GM23248 (cell line): ENCODE results near the gene BEX4. TPM values are rescaled to one million over a fixed set of nuclear protein-coding genes. Genes with fewer than 3 reads are reported as not detected.
"Not testable (repeated sequence)": the region's sequence is repeated elsewhere in the genome, so short reads cannot be mapped to it uniquely, and the experiment has no call there.

Experiments
- DNase-seq: peaks from one replicate; pipeline ENCODE4 v3.0.0-alpha.2; 2015
- H2AFZ ChIP-seq: fragments of 200-600 bp; sonication (generic); 2 replicates; pipeline ENCODE4 v1.6.1; 2016; ENCODE audit warnings: antibody characterized with exemption
- H3F3A ChIP-seq: fragments of 200-600 bp; sonication (generic); 2 replicates; pipeline ENCODE4 v1.6.1; 2016; ENCODE audit warnings: mild to moderate bottlenecking, antibody characterized with exemption, mixed run types; ENCODE audit not compliant: insufficient read depth
- H3K27ac ChIP-seq: fragments of 200-600 bp; sonication (generic); 2 replicates; pipeline ENCODE4 v1.5.1; 2016; ENCODE audit warnings: mild to moderate bottlenecking
- H3K27me3 ChIP-seq: fragments of 200-600 bp; sonication (generic); replicated peaks from 2 replicates; pipeline ENCODE4 v1.6.1; 2016; ENCODE audit warnings: mild to moderate bottlenecking; ENCODE audit not compliant: insufficient read depth
- H3K36me3 ChIP-seq: fragments of 200-600 bp; sonication (generic); 2 replicates; pipeline ENCODE4 v1.6.1; 2016; ENCODE audit warnings: low read depth, mild to moderate bottlenecking
- H3K4me1 ChIP-seq: fragments of 200-600 bp; sonication (generic); 2 replicates; pipeline ENCODE4 v1.6.1; 2016; ENCODE audit warnings: mild to moderate bottlenecking; ENCODE audit not compliant: insufficient read depth
- H3K4me2 ChIP-seq: fragments of 200-600 bp; sonication (generic); one replicate; pipeline ENCODE4 v1.6.1; 2016; ENCODE audit warnings: mild to moderate bottlenecking; ENCODE audit not compliant: unreplicated experiment
- H3K4me3 ChIP-seq: fragments of 200-600 bp; sonication (generic); 2 replicates; pipeline ENCODE4 v1.5.1; 2016; ENCODE audit warnings: mild to moderate bottlenecking
- H3K79me2 ChIP-seq: fragments of 200-600 bp; sonication (generic); 2 replicates; pipeline ENCODE4 v1.6.1; 2016; ENCODE audit warnings: mild to moderate bottlenecking; ENCODE audit not compliant: insufficient read depth
- H3K9ac ChIP-seq: fragments of 200-600 bp; sonication (generic); 2 replicates; pipeline ENCODE4 v1.6.1; 2016; ENCODE audit warnings: mild to moderate bottlenecking
- H3K9me2 ChIP-seq: fragments of 200-600 bp; sonication (generic); 2 replicates; pipeline ENCODE4 v1.6.1; 2016; ENCODE audit warnings: mixed run types, mild to moderate bottlenecking, moderate library complexity; ENCODE audit not compliant: insufficient read depth
- H3K9me3 ChIP-seq: fragments of 200-600 bp; sonication (generic); one replicate; pipeline ENCODE4 v1.6.1; 2017; ENCODE audit warnings: low read depth
- H4K20me1 ChIP-seq: fragments of 200-600 bp; sonication (generic); 2 replicates; pipeline ENCODE4 v1.6.0; 2016; ENCODE audit not compliant: insufficient read depth
- EZH2 ChIP-seq: fragments of 200-600 bp; sonication (generic); IDR thresholded peaks from 2 replicates; pipeline ENCODE4 v1.6.1; 2018; ENCODE audit warnings: antibody characterized with exemption, mild to moderate bottlenecking; ENCODE audit not compliant: insufficient read depth, poor library complexity, severe bottlenecking
- EZH2phosphoT487 ChIP-seq: fragments of 200-600 bp; sonication (generic); IDR thresholded peaks from 2 replicates; pipeline ENCODE4 v1.6.1; 2018; ENCODE audit warnings: antibody characterized with exemption, moderate library complexity, mild to moderate bottlenecking, low read depth; ENCODE audit not compliant: insufficient read depth
- whole genome bisulfite sequencing, 2 experiments: methylation state at CpG; one replicate each; pipeline ENCODE4 v1.1.6; 2015 to 2017; ENCODE audit warnings: low lambda C conversion rate in 2 of 2, low coverage in 1 of 2; ENCODE audit errors: missing lambda C conversion rate in 2 of 2; 5-methylcytosine and 5-hydroxymethylcytosine counted together
- in situ Hi-C: fragments of 300-500 bp; cut with MboI; formaldehyde crosslinking; loops from 2 replicates; pipeline ENCODE4 v1.15.0; 2020
- polyA plus RNA-seq: library from polyadenylated mRNA; unstranded; fragments of >200 nt; fragmentation: Nextera tagmentation; extraction: Ambion mirVana; gene quantifications from 2 replicates; pipeline ENCODE4 v1.2.1, GENCODE V29; 2016
- total RNA-seq: library from RNA; depleted of rRNA; stranded (reverse); fragments of >200 nt; shearing (Covaris generic); gene quantifications from 2 replicates; pipeline ENCODE4 v1.2.3, GENCODE V29; 2014

BEX4 gene
- total and polyA plus RNA-seq, 2 experiments from 2014 or later, result 0.54 to 2.4 TPM

DNA sequence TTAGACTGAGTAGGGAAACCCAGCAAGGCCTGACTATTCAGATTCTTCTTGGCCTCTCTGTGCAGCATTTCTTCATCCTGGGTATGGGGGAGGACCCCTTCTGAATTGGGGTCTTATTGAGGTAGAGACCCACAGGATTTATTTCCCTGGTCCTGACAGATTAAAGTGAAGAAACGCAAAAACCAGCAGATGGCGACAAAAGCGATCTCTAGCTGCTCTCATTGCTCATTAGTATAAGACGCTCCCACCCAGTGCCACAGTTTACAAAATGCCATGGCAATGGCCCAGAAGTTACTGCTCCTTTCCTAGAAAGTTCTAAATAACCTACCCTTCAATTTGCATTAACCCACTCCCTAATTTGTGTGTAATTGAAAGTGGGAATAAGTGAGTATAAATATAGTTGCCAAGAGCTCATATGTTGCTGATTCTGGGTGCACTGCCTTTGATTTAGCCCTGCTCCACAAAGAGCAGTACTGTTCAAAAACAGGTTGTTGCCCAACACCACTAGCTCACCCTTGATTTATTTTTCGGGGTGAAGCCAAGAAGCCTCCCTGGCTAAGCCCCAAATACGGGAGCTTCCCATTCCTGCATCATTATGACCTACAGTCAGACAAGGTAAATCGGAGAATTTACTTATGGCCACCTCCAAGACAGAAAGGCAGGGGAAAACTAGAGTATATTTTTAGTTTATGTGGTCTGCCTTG is 3.7 kb upstream of the BEX4 start:
- in situ Hi-C loops, result loop anchor here (25.0 kb wide), 1 partner anchor 251 kb away; no protein-coding TSS in a partner anchor

DNA sequence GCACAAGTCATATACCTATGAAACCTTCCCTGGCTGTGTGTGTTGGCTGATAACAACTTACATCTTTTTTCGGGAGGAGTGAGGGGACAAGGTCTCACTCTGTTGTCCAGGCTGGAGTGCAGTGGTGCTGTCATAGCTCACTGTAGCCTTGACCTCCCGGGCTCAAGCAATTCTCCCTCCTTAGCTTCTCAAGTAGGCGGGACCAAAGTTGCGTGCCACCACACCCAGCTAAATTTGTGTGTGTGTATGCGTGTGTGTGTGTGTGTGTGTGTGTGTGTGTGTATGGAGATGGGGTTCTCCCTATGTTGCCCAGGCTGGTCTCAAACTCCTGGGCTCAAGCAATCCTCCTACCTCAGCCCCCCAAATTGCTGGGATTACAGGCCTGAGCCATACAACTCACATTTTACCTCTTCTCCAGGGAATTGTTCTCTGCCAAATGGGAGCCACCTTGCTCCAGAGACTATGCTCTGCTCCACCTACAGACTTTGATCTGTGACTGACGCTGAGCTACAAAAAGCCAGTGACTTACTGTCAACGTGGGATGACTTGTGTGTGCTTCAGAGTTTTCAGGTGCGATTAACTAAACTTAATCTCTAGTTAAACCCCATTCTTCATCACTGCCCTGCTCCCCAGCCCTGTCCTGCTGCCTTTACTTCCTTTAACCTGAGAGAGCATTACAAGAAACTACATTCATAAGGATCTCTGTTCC is 2.0 kb upstream of the BEX4 start:
- in situ Hi-C loops, result loop anchor here (25.0 kb wide), 1 partner anchor 249 kb away; no protein-coding TSS in a partner anchor
- H3K79me2 ChIP-seq, result no peaks in the 10 kb centered on the region

More for the DNA sequence above, 3.7 kb upstream of the BEX4 start:
- Histone ChIP-seq H3K79me2 (no peaks in the 10 kb centered on the region), H3K4me3 (no peak overlapping the region), H3K9me2 (no peaks in the 10 kb centered on the region), H3K9me3 (no peaks in the 10 kb centered on the region), H4K20me1 (no peaks in the 10 kb centered on the region), H3K4me1 (no peaks in the 10 kb centered on the region), H3K36me3 (no peaks in the 10 kb centered on the region), H3K27ac (no peak overlapping the region), H2AFZ (no peak overlapping the region), H3K27me3 (no peaks in the 10 kb centered on the region), H3F3A (no peaks in the 10 kb centered on the region), H3K9ac (no peak overlapping the region), H3K4me2 (no peak overlapping the region)
- TF ChIP-seq EZH2, result no peak
- DNase-seq, result peak; percentile 58
- WGBS, 2 experiments, result 16 to 17% methylated on average over 7 of the region's 7 CpGs

DNA sequence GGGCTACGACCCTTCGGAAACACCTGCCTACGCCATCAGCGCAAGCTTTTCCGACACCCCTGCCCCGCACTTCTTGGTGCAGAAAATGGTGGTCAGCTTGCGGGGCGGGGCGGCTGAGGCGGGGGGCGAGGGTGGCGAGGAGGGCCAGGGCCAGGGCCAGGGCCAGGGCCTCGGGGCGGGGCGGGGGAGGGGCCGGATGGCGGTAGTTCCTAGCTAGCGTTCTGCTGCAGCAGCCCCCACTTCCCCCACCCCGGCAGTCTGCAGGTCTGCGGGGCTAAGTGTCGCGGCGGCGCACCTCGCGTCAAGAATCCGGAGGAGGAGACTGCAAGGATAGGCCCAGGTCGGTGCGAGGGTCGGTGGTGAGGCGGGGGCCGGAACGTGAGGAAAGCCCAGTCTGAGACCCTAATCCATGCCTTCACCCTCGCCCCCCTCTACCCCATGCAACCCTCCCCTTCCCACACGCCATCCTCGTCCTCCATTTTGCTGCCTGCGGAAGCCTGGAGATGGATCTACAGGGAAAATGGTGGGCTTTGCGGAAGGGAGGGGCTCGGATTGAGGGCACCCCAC is 600 bp downstream of the BEX4 start:
- H3K36me3 ChIP-seq, result no peaks in the 10 kb centered on the region
- no peaks in the 10 kb centered on the region for H3F3A ChIP-seq
- no peaks in the 10 kb centered on the region for H3K9me2 ChIP-seq
- no peaks in the 10 kb centered on the region for H3K79me2 ChIP-seq
- in situ Hi-C loops, result loop anchor here (25.0 kb wide), 1 partner anchor 247 kb away; no protein-coding TSS in a partner anchor
- no peaks in the 10 kb centered on the region for H3K9me3 ChIP-seq
- no peak overlapping the region for H3K4me2 ChIP-seq
- no peak for TF ChIP-seq EZH2phosphoT487
- TF ChIP-seq EZH2, result no peak
- H3K27ac ChIP-seq, result no peak overlapping the region
- 37 to 100% methylated on average over 1 to 21 of the region's 39 CpGs for WGBS, 2 experiments
- no peaks in the 10 kb centered on the region for H3K4me1 ChIP-seq
- peak overlapping the region; percentile 76 for H2AFZ ChIP-seq
- no peaks in the 10 kb centered on the region for H4K20me1 ChIP-seq
- H3K9ac ChIP-seq, result peak overlapping the region; percentile 47
- peak overlapping the region; percentile 65 for H3K4me3 ChIP-seq
- no peak for DNase-seq
- H3K27me3 ChIP-seq, result no peaks in the 10 kb centered on the region

More for the DNA sequence above, 2.0 kb upstream of the BEX4 start:
- no peak overlapping the region for H3K4me3 ChIP-seq
- TF ChIP-seq EZH2phosphoT487 (no peak), EZH2 (no peak)
- H2AFZ ChIP-seq, result no peak overlapping the region
- no peak overlapping the region for H3K9ac ChIP-seq
- no peaks in the 10 kb centered on the region for H3K9me3 ChIP-seq
- H3K9me2 ChIP-seq, result no peaks in the 10 kb centered on the region
- no peaks in the 10 kb centered on the region for H3K36me3 ChIP-seq
- H3F3A ChIP-seq, result no peaks in the 10 kb centered on the region
- H3K27ac ChIP-seq, result no peak overlapping the region
- H3K27me3 ChIP-seq, result no peaks in the 10 kb centered on the region
- H3K4me1 ChIP-seq, result no peaks in the 10 kb centered on the region
- no peaks in the 10 kb centered on the region for H4K20me1 ChIP-seq
- no peak for DNase-seq
- WGBS, 2 experiments, result 79 to 83% methylated on average over 4 to 7 of the region's 8 CpGs
- H3K4me2 ChIP-seq, result no peak overlapping the region

DNA sequence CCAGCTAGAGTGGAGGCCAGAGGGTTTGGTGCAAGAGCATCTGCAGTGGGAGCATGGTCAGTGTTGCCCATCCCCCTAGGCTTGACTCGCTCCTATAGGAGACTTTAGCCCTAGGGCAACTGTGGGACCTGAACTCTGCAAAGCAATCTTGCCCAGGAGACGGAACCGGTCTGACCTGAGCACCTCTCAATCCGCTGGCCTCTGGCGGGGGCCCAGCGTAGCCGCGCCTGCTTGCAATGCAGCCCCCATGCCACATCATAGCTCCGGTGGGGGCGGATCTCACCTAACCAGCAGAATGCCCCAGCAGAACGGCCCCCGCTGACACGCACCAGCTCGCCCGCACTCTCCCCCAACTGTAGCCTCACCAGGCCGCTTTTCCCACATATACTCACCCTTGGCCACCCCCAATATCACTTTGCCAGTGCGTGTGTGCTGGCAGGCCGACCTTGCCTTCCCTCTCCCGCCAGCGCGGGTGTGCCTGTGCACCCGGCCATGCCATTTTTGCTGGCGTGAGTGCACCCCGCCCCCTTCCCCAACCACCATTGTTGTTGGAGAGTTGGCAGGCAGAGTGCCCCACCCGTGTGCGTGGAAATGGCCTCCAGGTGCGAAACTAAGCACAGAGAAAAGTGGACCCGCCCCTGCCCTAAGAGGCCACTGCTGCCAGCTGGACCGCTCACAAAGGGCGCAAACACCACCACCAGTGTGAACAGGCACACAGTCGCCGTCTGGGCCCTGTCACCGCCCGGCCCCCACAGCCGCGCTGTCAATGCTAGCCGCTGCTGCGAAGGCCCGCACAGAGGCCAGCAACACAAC is 5.8 kb downstream of the BEX4 start:
- no peaks in the 10 kb centered on the region for H3K36me3 ChIP-seq
- H3K4me3 ChIP-seq, result no peak overlapping the region
- H3K79me2 ChIP-seq, result no peaks in the 10 kb centered on the region
- H3K9me3 ChIP-seq, result no peaks in the 10 kb centered on the region
- H2AFZ ChIP-seq, result no peak overlapping the region
- TF ChIP-seq EZH2, result no peak
- TF ChIP-seq EZH2phosphoT487, result no peak
- in situ Hi-C loops, result loop anchor here (25.0 kb wide), 1 partner anchor 242 kb away; no protein-coding TSS in a partner anchor
- no peaks in the 10 kb centered on the region for H4K20me1 ChIP-seq
- H3K4me2 ChIP-seq, result no peak overlapping the region
- no peaks in the 10 kb centered on the region for H3K27me3 ChIP-seq
- DNase-seq, result no peak
- no peak overlapping the region for H3K9ac ChIP-seq
- no peaks in the 10 kb centered on the region for H3F3A ChIP-seq
- 9 to 18% methylated on average over 14 to 16 of the region's 39 CpGs for WGBS, 2 experiments
- H3K4me1 ChIP-seq, result no peaks in the 10 kb centered on the region
- H3K9me2 ChIP-seq, result no peaks in the 10 kb centered on the region
- no peak overlapping the region for H3K27ac ChIP-seq

DNA sequence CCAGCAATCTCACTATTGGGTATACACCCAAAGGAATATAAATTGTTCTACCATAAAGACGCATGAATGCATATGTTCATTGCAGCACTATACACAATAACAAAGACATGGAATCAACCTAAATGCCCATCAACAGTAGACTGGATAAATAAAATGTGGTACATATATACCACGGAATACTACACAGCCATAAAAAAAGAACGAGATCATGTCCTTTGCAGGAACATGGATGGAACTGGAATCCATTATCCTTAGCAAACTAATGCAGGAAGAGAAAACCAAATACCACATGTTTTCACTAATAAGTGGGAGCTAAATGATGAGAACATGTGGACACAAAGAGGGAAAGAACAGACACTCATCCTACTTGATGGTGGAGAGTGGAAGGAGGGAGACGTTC is 11.0 kb downstream of the BEX4 start:
- H2AFZ ChIP-seq, DNase-seq, H4K20me1 ChIP-seq, H3K36me3 ChIP-seq, H3K4me3 ChIP-seq, H3K9ac ChIP-seq, H3K9me3 ChIP-seq, H3K4me2 ChIP-seq, H3K27ac ChIP-seq, H3F3A ChIP-seq, H3K27me3 ChIP-seq, H3K4me1 ChIP-seq, H3K79me2 ChIP-seq, in situ Hi-C loops, H3K9me2 ChIP-seq: not testable (repeated sequence)
- 26 to 30% methylated on average over 3 to 4 of the region's 4 CpGs for WGBS, 2 experiments
